HG02884 (cell line): Measurements from ENCODE around the gene SLC4A5.

Source experiments
- ATAC-seq: cut with Tn5 transposase; IDR thresholded peaks from one replicate; pipeline ENCODE4 v1.9.1; 2021; ENCODE audit warnings: mild to moderate bottlenecking, moderate library complexity; ENCODE audit not compliant: unreplicated experiment

SLC4A5 gene

DNA sequence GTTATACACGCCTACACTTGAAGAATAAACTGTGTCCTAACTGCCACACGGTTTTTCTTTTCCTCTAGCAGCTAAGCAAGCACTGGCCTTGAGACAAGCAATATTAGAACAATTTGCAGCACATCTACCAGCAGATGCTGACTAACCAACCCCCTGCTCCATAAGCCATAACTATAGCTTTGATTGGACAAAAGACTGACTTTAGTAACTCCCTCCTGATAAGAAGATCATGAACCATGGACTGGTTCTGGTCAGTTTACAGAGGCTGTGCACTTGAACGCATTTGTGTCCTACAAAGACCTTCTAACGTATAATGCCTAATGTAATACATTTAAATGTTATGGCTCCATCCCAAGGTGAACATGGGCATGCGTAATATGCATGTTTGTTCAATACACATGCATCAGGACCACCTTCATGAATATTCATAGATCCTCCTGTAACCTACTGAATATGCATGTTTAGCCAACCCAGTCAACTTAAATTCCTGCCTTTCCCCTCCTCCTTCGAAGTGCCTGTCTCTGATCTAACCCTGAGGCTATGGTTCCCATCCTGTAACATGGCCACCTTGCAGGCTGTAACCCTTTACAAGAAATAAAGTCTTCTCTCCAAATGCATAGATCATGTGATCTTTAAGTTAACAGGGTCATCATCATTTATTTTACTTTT is 26.5 kb downstream of the SLC4A5 start:
- ATAC-seq: no peak

DNA sequence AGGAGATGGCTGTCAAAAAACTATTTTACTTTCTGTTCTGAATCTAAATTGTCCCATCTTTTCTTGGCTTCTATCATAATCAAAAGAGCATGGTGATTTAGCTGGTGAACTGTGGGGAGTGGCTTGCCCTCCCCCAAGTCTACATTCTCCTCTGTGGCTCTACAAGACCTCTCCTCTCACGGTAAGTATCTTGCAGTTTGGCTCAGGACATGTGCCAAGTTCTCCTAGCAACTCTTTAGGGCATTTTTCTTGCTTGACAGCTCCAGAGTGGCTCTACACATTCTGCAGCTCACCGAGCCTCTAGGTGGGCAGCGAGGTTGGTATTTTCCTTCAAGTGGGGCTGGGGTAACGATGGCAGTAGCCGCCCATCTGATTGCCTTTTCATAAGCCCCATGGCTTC is 29.1 kb downstream of the SLC4A5 start:
- ATAC-seq: no peak

DNA sequence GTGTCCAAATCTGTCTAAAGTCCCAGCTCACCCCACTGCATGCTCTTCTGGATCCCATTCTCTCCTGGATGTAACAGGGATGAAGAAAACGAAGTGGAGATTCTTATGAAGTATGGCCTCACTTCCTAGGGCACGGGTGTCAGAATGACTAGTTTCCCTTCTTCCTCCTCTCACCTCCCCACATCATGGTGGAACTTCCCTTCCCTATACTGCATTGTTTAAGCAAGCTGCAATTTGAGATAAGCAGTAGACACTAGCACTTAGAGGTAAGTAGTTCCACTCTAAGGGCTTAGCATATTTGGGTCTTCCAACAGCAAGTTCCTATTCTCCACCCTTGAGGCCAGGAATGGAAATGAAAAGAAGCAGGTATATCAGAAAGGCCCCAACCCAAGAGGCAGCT is 29.7 kb downstream of the SLC4A5 start:
- no peak for ATAC-seq

DNA sequence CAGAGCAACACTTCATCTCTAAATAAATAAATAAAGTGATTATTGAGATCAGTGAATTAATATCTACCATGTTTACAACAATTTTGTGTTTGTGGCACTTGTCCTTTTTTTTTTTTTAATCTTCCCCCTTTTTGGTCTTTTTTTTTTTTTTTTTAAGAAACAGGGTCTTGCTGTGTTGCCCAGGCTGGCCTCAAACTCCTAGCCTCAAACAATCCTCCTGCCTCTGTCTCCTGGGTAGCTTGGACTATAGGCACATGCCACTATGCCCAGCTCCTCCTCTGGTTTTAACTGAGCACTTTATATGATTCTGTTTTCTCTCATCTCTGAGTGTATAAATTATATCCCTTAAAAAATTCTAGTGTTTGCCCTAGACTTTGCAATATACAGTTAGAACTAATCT is 30.3 kb downstream of the SLC4A5 start:
- ATAC-seq: no peak

DNA sequence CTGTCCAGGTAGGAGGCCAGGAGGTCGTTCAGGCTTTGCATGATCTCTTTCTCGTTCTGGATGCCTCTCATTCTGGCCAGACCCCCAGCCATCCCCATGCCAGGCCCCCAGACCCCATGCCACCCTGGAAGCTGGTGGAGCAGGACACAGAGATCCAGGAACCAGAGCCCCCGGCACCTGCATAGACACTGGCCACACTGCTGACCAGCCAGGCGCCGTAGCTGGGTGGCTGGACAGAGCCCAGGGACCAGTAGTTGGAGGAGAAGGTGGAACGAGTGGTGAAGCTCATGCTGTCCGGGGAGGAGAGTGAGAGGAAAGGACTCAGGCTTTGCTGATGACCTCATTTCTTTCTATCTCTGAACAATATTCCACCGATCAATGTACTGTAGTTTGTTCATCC is 35.5 kb downstream of the SLC4A5 start:
- no peak for ATAC-seq

DNA sequence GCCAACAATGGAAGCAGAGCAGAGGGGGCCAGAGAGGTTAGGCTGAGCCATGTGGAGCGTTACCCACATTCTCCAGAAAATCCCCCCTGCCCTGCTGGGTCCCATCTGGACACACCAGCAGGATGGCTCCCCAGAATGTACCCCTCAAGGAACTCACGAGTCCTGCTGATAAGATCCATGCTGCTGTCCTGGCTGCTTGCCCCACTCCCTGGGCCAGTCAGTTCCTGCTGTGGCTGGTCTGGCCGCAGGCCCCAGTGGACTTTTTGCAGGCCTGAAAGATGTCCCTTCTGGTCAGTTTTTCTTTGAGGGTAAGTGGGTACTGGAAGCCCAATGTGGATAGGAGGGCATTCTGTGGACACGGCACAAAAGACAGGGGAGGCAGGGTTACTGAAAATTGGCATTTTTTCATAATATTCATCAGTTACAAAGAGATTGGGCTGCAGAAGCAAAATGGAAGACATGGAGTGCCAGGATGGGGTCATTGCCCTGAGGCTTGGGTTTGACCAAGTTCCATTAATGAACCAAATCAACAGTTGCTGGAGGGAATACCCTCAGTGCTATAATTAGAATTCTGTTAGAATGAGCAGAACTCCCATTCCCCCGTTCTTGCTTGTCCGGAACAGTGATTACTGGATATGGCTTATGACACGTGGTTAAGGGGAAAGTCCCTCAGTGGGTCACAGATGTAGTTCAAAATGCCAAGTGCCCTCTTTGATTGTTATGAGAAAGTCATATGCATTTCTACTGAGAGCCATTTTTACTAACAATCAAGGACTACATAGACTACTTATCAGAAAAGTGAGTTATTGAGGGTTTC is 38.7 kb downstream of the SLC4A5 start:
- ATAC-seq: no peak

DNA sequence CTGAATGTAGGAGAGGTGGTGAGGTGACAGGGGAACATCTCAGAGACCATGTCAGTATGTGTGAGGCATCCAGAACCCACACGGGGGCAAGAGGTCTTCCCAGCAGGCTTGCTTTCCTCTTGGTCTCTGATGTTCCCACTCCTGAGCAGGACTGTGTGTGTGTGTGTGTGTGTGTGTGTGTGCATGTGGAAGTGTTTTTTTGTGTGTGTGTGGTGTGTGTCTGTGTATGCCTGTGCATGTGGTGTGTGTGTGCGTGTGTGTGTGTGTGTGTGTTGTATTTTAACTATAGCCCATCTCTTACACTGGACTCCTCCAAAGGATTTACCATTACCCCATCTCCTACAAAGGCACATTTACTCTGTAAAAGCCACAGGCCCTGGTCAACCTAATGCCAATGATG is 40.4 kb downstream of the SLC4A5 start:
- ATAC-seq: no peak

DNA sequence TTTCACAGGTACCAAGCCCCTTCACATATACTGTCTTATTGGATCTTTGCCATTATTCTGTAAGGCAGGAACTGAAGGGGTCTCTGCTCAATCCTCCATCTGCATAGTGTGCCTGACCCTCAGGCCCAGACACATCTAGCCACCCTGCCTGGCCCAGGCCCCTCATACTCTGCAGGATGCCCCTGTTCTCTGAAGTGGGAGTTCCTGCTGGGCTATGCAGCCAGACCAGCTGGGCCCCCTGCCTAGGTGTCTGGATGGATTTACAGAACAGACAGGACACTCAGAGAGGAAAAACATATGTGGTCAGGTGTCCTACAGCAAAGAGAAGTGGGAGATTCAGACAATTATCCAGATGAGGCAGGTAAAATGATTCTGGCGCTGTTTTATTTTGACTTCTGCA is 42.0 kb downstream of the SLC4A5 start:
- no peak for ATAC-seq

DNA sequence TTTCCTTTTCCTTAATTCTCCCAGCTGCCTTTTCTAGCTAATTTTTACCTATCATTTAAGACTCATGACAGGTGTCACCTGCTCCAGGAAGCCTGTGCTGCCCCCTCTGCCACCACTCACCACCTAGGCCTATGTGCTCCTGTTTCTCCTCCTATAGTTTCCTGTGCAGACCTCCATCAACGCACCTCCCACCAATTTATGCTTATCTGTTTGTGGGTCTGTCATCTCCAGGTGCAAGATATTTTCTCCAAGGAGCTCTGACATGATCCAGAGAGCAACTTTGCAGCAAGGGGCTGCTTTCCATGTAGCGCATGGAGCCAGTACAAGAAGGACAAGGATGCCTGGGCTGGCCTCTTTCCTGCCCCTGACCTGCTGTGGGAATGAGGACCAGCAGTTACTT is 42.7 kb downstream of the SLC4A5 start:
- no peak for ATAC-seq

DNA sequence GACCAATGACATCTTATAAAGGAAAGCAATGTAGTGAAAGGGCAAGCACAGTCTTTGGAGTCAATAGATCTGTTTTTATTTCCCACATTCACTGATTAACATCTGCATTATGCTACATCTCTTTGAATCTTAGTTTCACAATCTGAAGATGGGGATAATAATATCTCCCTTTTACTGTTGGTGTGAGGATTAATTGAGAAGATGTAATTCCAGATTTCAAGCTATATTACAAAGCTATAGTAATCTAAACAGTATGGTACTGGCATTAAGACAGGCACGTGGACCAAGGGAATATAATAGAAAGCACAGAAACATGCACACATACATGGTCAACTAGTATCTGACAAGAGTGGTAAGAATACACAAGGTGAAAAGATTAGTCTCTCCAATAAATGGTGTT is 45.3 kb downstream of the SLC4A5 start:
- no peak for ATAC-seq

DNA sequence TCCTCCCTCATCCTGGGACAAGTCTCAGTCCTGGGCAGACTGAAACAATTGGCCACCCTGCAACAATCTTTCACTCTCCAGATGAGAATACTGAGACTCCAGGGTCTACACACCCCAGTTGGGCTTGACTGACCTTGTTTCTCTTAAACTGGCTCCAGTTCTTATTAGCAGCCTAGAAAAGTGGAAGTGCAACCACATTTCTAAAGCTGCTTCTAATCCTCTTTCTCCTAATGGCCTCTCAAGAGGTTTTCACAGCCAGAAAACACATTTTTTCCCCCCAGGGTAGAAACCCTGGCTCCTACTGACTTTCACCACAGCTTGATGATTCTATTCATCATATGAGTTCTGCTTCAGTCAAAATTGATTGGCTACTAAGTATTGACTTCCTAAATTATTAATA is 45.8 kb downstream of the SLC4A5 start:
- peak; percentile 66 for ATAC-seq

DNA sequence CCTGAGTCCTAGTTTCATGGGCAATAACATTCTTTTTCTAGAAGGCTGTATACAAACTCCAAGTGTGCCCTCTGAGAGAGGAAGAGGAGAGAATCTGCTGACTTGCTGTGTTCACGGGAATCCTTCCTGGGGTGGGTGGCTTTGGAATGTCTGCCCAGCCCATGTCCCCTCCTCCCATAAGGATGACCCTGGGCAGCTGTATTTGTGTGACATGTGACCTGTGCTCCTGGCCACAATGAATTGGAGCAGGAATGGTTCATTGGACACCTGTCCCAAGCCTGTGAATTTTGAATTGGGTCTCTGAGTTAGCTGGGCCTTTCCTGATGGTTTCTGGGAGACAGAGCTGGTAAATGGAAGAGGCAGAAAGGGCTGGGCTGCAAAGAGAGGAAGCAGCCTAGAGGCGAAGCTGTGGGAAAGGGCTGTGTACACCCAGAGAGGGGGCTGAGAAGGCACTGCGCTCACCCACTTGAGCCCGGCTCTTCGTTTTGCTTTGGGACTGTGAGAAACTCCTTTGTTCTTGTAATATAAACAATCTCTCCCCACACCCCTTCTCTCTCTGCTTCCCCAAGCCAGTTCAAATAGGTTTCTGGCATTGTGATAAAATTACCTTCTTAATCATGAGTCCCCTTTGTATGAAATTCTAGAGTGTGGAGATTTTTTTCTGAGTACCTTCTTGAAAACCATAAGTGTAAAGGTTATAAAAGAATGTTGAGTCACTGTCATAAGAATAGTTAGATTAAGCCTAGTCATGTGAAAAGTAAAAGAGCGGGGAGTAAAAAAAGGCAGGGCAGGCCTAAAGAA is 49.8 kb downstream of the SLC4A5 start:
- no peak for ATAC-seq

DNA sequence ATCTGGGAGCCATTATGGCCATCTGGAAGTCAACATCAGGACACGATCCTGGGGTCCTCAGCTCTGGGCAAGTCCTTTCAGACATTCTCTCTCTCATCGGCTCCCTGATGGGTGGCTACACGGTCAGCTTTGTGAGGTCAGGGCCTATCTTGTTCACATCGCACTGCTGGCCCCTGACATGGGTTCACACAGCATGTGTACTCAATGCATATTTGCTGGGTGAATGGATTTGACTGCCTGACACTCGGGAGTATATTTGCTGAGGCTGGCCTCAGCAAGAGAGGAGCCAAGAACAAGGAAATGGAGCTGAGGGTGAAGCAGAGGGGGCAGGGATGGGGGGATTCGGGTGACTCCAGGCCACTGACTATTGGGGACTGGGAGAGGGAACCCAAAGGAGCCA is 50.5 kb downstream of the SLC4A5 start:
- no peak for ATAC-seq

DNA sequence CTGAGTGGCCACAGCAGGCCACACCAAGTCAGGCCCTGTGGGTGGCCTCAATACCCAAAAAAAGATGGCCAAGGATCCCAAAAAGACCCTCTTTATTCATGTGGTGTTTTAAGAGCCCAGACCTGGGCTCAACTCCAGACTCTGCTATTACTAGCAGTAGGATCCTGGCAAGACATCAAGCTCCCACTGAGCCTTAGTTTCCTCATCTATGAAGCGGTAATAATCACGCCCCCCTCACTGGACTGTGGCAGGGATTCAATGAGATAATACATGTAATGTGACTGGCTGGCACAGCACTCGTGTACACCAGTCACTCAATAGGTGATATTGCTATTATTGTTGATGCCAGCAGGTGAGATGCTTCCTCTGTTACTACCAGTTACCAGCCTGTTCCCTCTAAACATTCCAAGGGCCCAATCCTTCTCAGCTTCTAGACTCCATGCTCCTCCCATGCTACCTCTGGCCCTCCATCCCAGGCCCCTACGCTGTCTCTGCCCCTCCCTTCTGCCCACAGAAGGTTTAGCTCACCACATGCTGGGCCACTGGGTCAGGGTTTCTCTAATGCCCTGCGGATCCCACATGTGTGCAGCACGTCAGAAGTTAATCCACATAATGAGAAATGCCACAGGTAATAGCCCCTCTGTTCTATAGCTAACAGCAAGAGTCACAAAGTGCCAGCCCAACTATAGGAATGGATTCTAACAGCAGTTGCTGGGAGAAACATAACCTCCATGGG is 51.2 kb downstream of the SLC4A5 start:
- ATAC-seq: no peak

DNA sequence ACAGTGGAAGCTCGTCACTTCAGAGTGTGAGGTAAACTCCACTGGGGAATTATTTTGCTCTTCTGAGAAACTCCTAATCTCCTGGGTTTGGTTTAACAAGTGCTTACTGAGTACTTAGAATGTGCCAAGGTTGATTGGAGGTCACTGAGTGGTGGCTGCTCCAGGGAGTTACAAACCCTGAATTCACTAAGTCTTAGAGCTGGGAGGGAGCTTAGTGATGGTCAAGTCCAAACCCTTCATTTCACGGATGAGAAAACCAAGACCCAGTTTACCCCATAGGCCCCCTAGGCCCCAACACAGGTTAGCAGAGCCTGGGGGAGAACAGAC is 52.0 kb downstream of the SLC4A5 start:
- ATAC-seq: no peak

DNA sequence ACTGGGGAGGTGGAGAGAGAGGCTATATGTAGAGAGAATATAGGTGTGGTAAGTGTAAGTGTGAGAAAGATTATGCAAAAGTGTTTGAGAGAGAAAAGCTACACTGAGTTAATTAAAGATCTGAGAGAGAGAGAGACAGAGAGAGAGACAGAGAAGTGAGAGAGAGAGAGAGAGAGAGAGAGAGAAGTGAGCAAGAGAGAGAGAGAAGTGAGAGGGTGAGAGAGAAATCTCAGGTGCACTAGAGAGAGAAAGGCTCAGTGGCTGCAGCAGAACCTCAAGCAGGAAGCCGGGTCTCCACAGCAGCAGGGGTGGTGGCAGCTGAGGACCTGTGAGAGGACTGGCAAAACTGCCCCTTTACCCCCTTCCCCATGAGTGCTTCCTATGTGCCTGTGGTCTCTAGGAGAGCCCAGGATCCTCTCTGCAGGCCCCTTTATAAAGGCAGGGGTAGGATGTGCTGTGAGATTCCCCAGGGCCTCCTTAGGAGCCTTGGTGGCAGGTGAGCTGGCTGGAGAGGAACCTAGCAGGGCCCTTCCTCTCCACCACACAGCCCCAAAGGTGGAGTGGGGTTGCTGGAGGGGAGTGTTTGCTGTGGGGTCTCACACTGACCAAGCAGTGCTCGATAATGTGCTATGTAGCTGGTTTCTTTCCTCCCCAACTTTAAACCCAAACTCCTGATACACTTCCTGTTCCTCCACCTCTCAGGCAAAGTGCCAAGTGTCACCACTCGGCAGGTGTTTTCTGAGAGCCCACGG is 52.6 kb downstream of the SLC4A5 start:
- peak; percentile 70 for ATAC-seq

DNA sequence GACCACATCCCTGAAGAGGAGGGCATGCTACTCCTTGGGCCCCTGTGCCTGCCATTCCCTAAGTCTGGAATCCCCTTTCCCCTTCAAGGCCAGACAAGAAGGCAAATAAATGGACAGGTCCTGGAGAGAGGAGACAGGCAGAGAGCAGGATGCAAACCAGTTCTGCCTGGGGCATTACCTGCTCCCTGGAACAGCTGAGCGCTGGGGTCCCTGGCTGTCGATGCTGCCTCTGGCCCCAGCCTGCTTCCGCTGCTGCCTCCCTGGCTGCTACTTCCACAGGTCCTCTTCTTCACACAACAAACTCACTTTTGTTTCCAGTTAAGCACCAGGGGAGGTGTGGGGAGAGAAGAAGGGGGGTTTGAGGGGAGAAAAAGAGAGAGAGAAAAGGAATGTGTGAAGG is 53.1 kb downstream of the SLC4A5 start:
- no peak for ATAC-seq

DNA sequence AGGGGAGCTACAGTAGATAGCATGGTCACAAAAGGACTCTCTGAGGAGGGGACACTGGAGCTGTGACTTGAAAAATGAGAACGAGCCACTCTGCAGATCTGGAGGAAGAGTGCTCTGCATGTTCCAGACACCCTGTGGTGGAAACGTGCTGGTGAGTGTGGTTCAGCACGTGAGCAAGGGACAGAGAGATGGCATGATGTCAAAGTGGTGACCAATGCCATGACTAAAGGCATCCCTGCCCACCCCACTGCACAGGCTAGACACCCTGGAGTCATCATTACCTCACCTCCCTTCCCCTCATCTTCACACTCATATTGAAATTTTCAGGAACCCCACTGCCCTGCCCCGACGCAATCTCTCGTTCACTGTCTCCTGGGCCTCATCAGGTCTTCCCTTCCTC is 56.5 kb downstream of the SLC4A5 start:
- no peak for ATAC-seq

DNA sequence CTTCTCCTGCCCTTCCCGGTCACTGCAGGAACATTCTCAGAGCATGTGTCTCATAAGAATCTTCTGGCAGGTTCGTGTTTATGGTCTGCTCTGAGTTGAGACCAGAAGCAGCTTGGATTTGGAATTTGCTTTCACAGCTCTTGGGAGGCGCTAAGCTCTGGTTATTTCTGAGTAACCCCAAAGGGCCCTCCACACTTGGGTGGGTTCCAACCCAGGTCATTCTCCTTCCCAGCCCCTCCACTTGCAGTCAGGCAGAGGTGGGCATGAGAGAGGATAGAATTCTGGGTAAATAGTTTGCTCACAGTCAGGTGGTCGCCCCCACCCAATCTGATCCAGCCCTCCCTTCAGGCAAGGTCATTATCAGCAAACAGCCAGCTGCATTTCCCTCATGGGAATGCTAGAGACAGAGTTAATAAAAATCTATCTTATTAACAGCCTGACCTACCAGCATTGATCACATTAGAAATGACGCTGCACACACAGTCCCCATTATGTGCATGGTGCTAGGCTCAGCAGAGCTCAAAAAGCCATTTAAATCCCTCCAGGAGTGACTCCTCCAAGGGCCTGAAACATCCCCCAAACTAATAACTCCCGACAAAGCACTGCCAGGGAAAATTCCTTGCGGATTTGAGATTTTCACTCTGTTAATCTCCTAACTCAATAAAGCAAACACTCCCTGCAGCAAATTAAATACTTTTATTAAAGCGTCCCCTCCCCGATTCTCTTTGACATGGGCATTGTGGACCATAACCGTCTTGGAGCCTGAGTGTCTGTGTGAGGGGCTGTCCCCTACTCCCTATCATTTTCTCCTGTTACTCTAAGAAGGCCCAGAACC is 61.9 kb downstream of the SLC4A5 start:
- ATAC-seq: no peak

DNA sequence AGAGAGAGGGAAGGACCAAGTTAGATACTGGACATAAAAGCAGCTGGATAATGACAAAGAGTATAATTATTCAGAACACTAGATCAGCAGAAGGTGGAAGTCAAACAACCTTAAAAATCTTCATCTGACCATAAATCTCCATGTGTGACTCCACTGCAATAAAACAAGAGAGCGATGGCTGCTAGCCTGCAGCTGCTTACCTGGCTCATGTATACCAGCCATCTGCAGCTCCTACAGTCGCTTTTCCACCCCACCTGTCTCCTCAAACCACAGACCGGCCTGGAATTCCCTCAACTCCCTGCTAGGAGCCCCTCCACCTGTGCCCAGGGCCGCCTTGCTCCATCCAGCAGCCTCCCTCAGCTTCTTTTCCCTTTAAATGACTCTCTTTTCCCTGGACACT is 64.5 kb downstream of the SLC4A5 start:
- no peak for ATAC-seq
